ENCODE results near the gene TLR1. TPM values are rescaled to one million over a fixed set of nuclear protein-coding genes. Genes with fewer than 3 reads are reported as not detected.

The TLR1 gene
- total RNA-seq, 1 experiment from 2014 or later = not detected

- Histone ChIP-seq H4K91ac (ENCODE audit: insufficient read length, low read depth, low read length) (no peak overlapping the region), H2AFZ (ENCODE audit: low read length) (no peak overlapping the region), H3T11ph (ENCODE audit: low read length) (no peak overlapping the region), H2BK120ac (ENCODE audit: low read depth, low read length, poor library complexity, severe bottlenecking) (no peak overlapping the region), H2BK15ac (ENCODE audit: low read depth, low read length) (no peak overlapping the region), H3K18ac (ENCODE audit: insufficient read length, low read depth, low read length) (no peak overlapping the region), H2BK5ac (ENCODE audit: insufficient read length, low read length) (no peak overlapping the region), H2AK5ac (ENCODE audit: insufficient read length, low read length) (no peak overlapping the region), H3K23ac (ENCODE audit: insufficient read length, low read depth, low read length) (no peak overlapping the region), H3K4ac (ENCODE audit: low read depth, low read length) (no peak overlapping the region), H3K79me2 (ENCODE audit: insufficient read depth, low read length) (no peaks in the 10 kb centered on the region), H3K14ac (ENCODE audit: insufficient read depth, low read length) (no peak overlapping the region), H3K27me3 (ENCODE audit: insufficient read depth, low read length) (no peaks in the 10 kb centered on the region), H3K9ac (ENCODE audit: extremely low read depth, insufficient read length, low read length) (no peak overlapping the region), H4K5ac (ENCODE audit: insufficient read length, low read depth, low read length) (no peak overlapping the region), H2BK20ac (ENCODE audit: low read depth, low read length, poor library complexity, severe bottlenecking) (no peak overlapping the region), H3K4me1 (ENCODE audit: insufficient read depth, low read length) (no peaks in the 10 kb centered on the region), H3K9me3 (ENCODE audit: control insufficient read depth, low read depth, low read length) (peaks cover 12% of the 10 kb centered on the region), H3K56ac (ENCODE audit: insufficient read length, low read depth, low read length) (no peak overlapping the region), H3K23me2 (ENCODE audit: insufficient read length, low read depth, low read length, poor library complexity, severe bottlenecking) (no peaks in the 10 kb centered on the region), H3K79me1 (ENCODE audit: insufficient read depth, low read depth, low read length, poor library complexity, severe bottlenecking) (no peaks in the 10 kb centered on the region), H3K27ac (ENCODE audit: insufficient read length, low read depth, low read length) (no peak overlapping the region), H2BK12ac (ENCODE audit: insufficient read length, low read depth, low read length) (no peak overlapping the region), H3K4me2 (ENCODE audit: insufficient read depth, insufficient read length, low read length) (no peak overlapping the region), H4K20me1 (ENCODE audit: control insufficient read depth, insufficient read depth, insufficient read length) (no peaks in the 10 kb centered on the region), H4K8ac (replicated peaks; ENCODE audit: insufficient read length, low read depth, low read length) (no peak overlapping the region)
- Mint-ChIP-seq H3K4me1 (no peaks in the 10 kb centered on the region), H3K27ac (no peak overlapping the region), H3K27me3 (ENCODE audit: low read depth) (peaks cover 2% of the 10 kb centered on the region), H3K4me3 (no peak overlapping the region), H3K36me3 (ENCODE audit: insufficient read depth in 1 of 3, low read depth in 3 of 3) (peaks cover 13 to 29% (median 17%) of the 10 kb centered on the region in 3 experiments), H3K9me3 (peaks cover 31 to 50% of the 10 kb centered on the region in 2 experiments)
- no CpG with 5 or more reads among the region's 15 CpGs for WGBS (ENCODE audit: extremely low coverage, insufficient read length, low lambda C conversion rate)
- TF ChIP-seq CTCF (conservative IDR thresholded peaks at IDR 0.05) = no peak
- no peak for DNase-seq
These were observed 1.8 kb downstream of the TLR1 start for GRCh38 chr4:38802561-38803355.
